NB4 (cell line): ENCODE measurements around the gene CALY.

Experiments used
- TF ChIP-seq, protein P1 (sequence below): IDR thresholded peaks from one replicate; pipeline ENCODE4 v1.5.1; 2012; ENCODE audit warnings: low read depth, low read length
- TF ChIP-seq, protein P2 (sequence below): IDR thresholded peaks from 2 replicates; pipeline ENCODE4 v1.6.1; 2011; ENCODE audit warnings: low read depth, low read length

DNA sequence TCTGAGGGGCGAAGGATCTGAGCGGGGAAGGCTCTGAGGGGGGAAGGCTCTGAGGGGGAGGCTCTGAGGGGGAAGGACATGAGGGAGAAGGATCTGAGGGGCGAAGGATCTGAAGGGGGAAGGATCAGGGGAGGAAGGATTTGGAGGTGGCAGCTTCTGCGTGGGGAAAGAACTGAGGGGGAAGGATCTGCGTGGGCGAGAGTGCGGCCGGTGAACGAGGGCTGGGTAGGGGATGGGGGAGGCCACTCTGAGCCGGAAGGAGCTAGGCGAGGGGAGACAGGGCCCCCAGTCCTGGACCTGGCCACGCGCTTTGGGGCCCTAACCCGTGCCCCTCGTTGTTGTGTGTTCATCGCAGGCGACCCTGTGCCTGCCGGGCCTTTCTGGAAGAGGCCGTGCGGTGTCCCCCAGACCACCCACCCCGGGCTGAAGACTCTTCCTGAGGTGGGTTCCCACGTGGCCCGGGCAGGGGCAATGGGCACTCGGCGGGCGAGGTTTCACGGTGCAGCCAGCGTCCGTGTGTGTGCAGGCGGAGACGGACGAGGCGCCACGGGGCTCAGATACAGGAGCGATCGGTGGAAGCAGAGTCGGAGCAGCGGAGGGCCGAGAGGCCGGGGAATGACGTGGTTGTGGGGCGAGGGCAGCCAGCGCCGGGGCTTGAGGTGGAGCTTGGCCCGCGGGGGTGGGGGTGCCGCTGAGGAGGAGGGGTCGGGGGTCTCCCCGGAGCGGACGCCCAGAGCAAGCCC lies 2.0 kb downstream of the CALY start:
- TF ChIP-seq, protein P1, sequence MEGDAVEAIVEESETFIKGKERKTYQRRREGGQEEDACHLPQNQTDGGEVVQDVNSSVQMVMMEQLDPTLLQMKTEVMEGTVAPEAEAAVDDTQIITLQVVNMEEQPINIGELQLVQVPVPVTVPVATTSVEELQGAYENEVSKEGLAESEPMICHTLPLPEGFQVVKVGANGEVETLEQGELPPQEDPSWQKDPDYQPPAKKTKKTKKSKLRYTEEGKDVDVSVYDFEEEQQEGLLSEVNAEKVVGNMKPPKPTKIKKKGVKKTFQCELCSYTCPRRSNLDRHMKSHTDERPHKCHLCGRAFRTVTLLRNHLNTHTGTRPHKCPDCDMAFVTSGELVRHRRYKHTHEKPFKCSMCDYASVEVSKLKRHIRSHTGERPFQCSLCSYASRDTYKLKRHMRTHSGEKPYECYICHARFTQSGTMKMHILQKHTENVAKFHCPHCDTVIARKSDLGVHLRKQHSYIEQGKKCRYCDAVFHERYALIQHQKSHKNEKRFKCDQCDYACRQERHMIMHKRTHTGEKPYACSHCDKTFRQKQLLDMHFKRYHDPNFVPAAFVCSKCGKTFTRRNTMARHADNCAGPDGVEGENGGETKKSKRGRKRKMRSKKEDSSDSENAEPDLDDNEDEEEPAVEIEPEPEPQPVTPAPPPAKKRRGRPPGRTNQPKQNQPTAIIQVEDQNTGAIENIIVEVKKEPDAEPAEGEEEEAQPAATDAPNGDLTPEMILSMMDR, result no peak
- TF ChIP-seq, protein P2, sequence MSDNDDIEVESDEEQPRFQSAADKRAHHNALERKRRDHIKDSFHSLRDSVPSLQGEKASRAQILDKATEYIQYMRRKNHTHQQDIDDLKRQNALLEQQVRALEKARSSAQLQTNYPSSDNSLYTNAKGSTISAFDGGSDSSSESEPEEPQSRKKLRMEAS, result no peak
